ENCODE results near the gene UNC13B. TPM values are rescaled to one million over a fixed set of nuclear protein-coding genes. Genes with fewer than 3 reads are reported as not detected.
"Not testable (repeated sequence)": the region's sequence is repeated elsewhere in the genome, so short reads cannot be mapped to it uniquely, and the experiment has no call there.

UNC13B gene
- total RNA-seq, 1 donor from 2014 or later: 20.4 TPM

- DNase-seq (ENCODE audit: low read depth in 2 of 2): no peak
These were observed 208.4 kb downstream of the UNC13B start for GRCh38 chr9:35370241-35370640.

- DNase-seq (ENCODE audit: low read depth in 2 of 2): no peak
These were observed 212.6 kb downstream of the UNC13B start for GRCh38 chr9:35374436-35374835.

- no peak for DNase-seq (ENCODE audit: low read depth in 2 of 2)
These were observed 213.1 kb downstream of the UNC13B start for GRCh38 chr9:35374910-35375309.

GRCh38 chr9:35380039-35380438 lies 218.2 kb downstream of the UNC13B start:
- no peak for DNase-seq (ENCODE audit: low read depth in 2 of 2)

- no peak for DNase-seq (ENCODE audit: low read depth in 2 of 2)
These were observed 218.8 kb downstream of the UNC13B start for GRCh38 chr9:35380619-35381018.

GRCh38 chr9:35385042-35385441 lies 223.2 kb downstream of the UNC13B start:
- peak; percentile 3 to 67 for DNase-seq (ENCODE audit: low read depth in 2 of 2)

GRCh38 chr9:35395076-35395705 lies 233.4 kb downstream of the UNC13B start:
- no peak for DNase-seq (ENCODE audit: low read depth in 2 of 2)

- DNase-seq (ENCODE audit: low read depth in 2 of 2): no peak
These were observed 233.9 kb downstream of the UNC13B start for GRCh38 chr9:35395706-35396101.

- DNase-seq (ENCODE audit: low read depth in 2 of 2): no peak
These were observed 234.9 kb downstream of the UNC13B start for GRCh38 chr9:35396560-35397215.

- DNase-seq (ENCODE audit: low read depth in 2 of 2): no peak
These were observed 235.4 kb downstream of the UNC13B start for GRCh38 chr9:35397216-35397698.

- no peak for DNase-seq (ENCODE audit: low read depth in 2 of 2)
These were observed 236.1 kb downstream of the UNC13B start for GRCh38 chr9:35397923-35398322.

GRCh38 chr9:35398651-35399335 lies 237.0 kb downstream of the UNC13B start:
- no peak for DNase-seq (ENCODE audit: low read depth in 2 of 2)

GRCh38 chr9:35404865-35405264 lies 243.1 kb downstream of the UNC13B start:
- no peak for DNase-seq (ENCODE audit: low read depth in 2 of 2)

GRCh38 chr9:35406183-35406959 lies 244.6 kb downstream of the UNC13B start:
- no peak for DNase-seq (ENCODE audit: low read depth in 2 of 2)

GRCh38 chr9:35407846-35408245 lies 246.0 kb downstream of the UNC13B start:
- DNase-seq (ENCODE audit: low read depth in 2 of 2): no peak

- not testable (repeated sequence) for DNase-seq (ENCODE audit: low read depth in 2 of 2)
These were observed 247.6 kb downstream of the UNC13B start for GRCh38 chr9:35409434-35409833.

GRCh38 chr9:35414889-35415288 lies 253.1 kb downstream of the UNC13B start:
- no peak for DNase-seq (ENCODE audit: low read depth in 2 of 2)

GRCh38 chr9:35415402-35416097 lies 253.7 kb downstream of the UNC13B start:
- peak in 1 of 2 donors; percentile 5 for DNase-seq (ENCODE audit: low read depth in 2 of 2)

- DNase-seq (ENCODE audit: low read depth in 2 of 2): no peak
These were observed 254.3 kb downstream of the UNC13B start for GRCh38 chr9:35416098-35416427.

GRCh38 chr9:35422346-35422745 lies 260.5 kb downstream of the UNC13B start:
- no peak for DNase-seq (ENCODE audit: low read depth in 2 of 2)

- no peak for DNase-seq (ENCODE audit: low read depth in 2 of 2)
These were observed 260.9 kb downstream of the UNC13B start for GRCh38 chr9:35422753-35423152.
